Activated T-cell treated with anti-CD3 and anti-CD28 coated beads for 1 hour (primary cell): ENCODE data around the gene TIGD3.

ENCODE experiments used
- DNase-seq: peaks from one replicate; pipeline ENCODE4 v3.0.0-alpha.2; 2020; ENCODE audit warnings: low read depth

The TIGD3 gene

GRCh38 chr11:65390099-65390941, 35.8 kb downstream of the TIGD3 start:
- no peak for DNase-seq

DNA sequence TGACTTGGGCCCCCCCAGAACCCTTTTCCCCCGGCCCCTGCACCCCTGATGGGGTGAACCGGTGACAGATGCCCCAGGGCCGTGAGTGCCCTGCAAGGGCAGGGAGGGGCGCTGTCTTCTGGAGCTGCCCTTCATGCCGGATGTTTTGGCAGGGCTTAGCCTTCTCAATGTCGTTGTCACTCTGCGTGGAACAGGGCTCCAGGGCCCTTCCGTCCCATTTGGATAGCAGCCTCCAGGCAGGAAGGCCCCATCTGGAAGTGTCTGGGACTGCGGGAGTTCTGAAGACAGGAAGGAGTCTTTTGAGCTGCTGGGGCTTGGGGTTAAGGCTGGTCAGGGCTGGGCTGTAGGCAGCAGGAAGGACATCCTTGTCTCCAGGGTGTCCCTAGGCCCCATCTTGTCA, 36.4 kb downstream of the TIGD3 start:
- DNase-seq, result no peak

- DNase-seq, result no peak
Observed at GRCh38 chr11:65392186-65392829, 37.8 kb downstream of the TIGD3 start.

- no peak for DNase-seq
Observed at GRCh38 chr11:65392899-65393298, 38.3 kb downstream of the TIGD3 start.

- DNase-seq, result no peak
Observed at GRCh38 chr11:65393513-65394079, 39.0 kb downstream of the TIGD3 start.

GRCh38 chr11:65394125-65394536, 39.6 kb downstream of the TIGD3 start:
- no peak for DNase-seq

DNA sequence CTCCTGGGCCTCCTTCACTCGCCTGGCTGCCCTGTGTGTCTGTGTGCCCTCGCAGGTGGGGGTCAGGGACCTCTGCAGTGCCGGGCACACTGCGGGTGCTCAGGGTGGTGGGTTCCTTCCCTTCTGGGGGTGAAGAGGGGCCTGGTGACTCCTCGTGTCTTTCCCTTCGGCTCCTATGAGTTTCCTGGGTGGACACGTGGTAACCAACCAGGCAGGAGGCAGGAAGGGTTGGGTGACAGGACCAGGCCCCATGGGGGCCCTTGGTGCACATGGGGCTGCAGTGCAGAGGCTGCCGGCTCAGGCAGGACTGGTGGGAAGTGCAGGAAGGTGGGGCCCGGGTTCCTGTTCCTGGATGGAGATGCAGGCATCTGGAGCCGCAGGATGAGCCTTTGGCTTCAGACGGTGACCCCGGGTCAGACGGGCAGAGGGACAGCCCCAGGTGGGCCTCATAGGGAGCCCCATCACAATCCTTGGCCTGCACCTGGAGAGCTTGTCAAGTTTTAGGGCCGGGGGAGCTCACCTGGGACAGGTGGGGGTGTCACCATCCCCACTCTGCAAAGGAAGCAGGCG, 41.5 kb downstream of the TIGD3 start:
- DNase-seq, result no peak

GRCh38 chr11:65396769-65397745, 42.5 kb downstream of the TIGD3 start:
- DNase-seq, result no peak

GRCh38 chr11:65398362-65398910, 43.9 kb downstream of the TIGD3 start:
- no peak for DNase-seq

GRCh38 chr11:65399249-65399648, 44.7 kb downstream of the TIGD3 start:
- no peak for DNase-seq

GRCh38 chr11:65399845-65400244, 45.3 kb downstream of the TIGD3 start:
- DNase-seq, result no peak

GRCh38 chr11:65400307-65401072, 45.9 kb downstream of the TIGD3 start:
- DNase-seq, result no peak

DNA sequence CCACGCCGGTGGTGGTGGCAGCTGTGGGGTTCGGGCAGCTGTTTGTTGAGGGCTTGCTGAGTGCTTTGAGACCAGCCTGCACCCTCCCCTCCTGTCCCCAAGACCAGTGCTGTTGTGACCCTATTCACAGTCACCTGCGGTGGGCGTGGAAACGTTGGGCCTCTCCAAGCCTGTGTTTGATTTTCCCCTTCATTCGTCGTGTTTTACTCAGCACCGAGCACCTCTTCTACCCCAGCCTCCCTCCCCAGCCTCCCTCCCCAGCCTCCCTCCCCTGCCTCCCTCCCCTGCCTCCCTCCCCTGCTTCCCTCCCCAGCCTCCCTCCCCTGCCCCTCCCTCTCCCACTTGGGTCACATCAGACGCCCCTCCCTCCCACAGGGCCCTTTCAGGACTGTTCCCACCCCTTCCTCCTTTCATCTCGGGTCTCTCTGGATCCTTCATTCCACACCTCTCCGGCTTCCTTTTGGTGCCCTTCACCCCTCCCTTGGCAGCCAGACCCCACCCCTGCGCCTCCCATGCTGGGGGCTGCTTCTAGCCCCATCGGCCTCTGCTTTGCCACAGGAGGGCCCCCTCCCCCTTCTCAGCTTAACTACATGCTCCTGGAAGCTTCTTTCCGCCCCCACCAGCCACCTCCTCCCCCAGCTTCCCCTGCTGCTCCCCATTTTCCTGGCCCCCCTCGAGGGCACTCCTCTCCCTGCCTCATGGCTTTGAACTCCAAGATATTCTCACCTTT, 46.7 kb downstream of the TIGD3 start:
- DNase-seq, result no peak

DNA sequence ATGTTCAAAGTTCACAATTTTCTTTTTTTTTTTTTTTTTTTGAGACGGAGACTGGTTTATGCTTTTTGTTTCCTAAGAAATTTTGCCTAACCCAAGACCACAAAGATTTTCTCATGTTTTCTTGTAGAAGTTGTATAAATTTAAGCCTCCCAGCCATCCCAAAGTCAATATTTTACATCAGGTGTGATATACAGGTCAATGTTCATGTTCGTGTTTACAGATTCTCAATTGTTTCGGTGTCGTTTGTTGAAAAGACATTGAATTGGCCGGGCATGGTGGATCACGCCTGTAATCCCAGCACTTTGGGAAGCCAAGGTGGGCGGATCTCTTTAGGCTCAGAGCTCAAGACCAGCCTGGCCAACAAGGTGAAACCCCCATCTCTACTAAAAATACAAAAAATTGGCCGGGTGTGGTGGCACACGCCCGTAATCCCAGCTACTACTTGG, 47.3 kb downstream of the TIGD3 start:
- no peak for DNase-seq

DNA sequence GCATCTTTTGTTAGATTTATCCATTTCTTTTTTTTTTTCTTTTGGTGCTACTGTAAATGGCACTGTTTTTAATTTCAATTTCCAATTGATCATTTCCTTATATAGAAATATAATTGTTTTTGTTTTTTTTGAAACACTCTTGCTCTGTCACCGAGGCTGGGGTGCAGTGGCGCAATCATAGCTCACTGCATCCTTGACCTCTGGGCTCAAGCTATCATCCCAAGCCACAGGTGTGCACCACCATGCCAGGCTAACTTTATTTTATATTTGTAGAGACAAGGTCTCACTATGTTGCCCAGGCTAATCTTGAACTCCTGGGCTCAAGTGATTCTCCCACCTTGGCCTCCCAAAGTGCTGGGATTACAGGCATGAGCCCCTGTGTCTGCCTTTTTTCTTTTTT, 48.2 kb downstream of the TIGD3 start:
- no peak for DNase-seq

GRCh38 chr11:65403607-65404121, 49.1 kb downstream of the TIGD3 start:
- no peak for DNase-seq

GRCh38 chr11:65404210-65404609, 49.7 kb downstream of the TIGD3 start:
- DNase-seq, result no peak

GRCh38 chr11:65404638-65405339, 50.2 kb downstream of the TIGD3 start:
- no peak for DNase-seq
